DND-41 (cell line): Measurements from ENCODE around the gene RTRAF.

ENCODE experiments used
- ATAC-seq: fragments of 200-7000 bp; cut with Tn5 transposase; 3 replicates; pipeline ENCODE4 v1.9.1; 2021; ENCODE audit warnings: low read depth; ENCODE audit not compliant: insufficient read depth
- DNase-seq: peaks from one replicate; pipeline ENCODE4 v3.0.0-alpha.2; 2020
- H2AFZ ChIP-seq: 2 replicates; pipeline ENCODE4 v1.6.0; 2012; ENCODE audit warnings: low read depth, low read length
- H3K27ac ChIP-seq: 2 replicates; pipeline ENCODE4 v1.5.1; 2012; ENCODE audit warnings: low read length, inconsistent platforms
- H3K27me3 ChIP-seq: fragments of 200-600 bp; sonication (generic); 2 replicates; pipeline ENCODE4 v1.6.0; 2012; ENCODE audit warnings: low read length, mild to moderate bottlenecking, inconsistent platforms; ENCODE audit not compliant: insufficient read depth, poor library complexity
- H3K36me3 ChIP-seq: 2 replicates; pipeline ENCODE4 v1.5.1; 2012; ENCODE audit warnings: low read length, inconsistent platforms; ENCODE audit not compliant: insufficient read depth
- H3K4me1 ChIP-seq: 2 replicates; pipeline ENCODE4 v1.5.1; 2012; ENCODE audit warnings: mild to moderate bottlenecking, low read length; ENCODE audit not compliant: insufficient read depth
- H3K4me2 ChIP-seq: 2 replicates; pipeline ENCODE4 v1.6.0; 2012; ENCODE audit warnings: mild to moderate bottlenecking, moderate library complexity, low read length, inconsistent platforms; ENCODE audit not compliant: insufficient read depth
- H3K4me3 ChIP-seq, 2 experiments: fragments of 200-600 bp in 1 of 2; shearing (Covaris generic) in 1 of 2; 2 replicates each; pipeline ENCODE4 v1.5.1; 2012 to 2016; ENCODE audit warnings: inconsistent platforms in 2 of 2, low read length in 2 of 2, mild to moderate bottlenecking in 2 of 2, low read depth in 1 of 2, moderate library complexity in 1 of 2
- H3K79me2 ChIP-seq: 2 replicates; pipeline ENCODE4 v1.6.0; 2012; ENCODE audit warnings: low read length, inconsistent platforms; ENCODE audit not compliant: insufficient read depth
- H3K9ac ChIP-seq: 2 replicates; pipeline ENCODE4 v1.6.0; 2012; ENCODE audit warnings: low read depth, mild to moderate bottlenecking, inconsistent platforms, low read length, moderate library complexity
- H3K9me3 ChIP-seq: 2 replicates; pipeline ENCODE4 v1.5.1; 2012; ENCODE audit warnings: low read length, moderate library complexity, mild to moderate bottlenecking, inconsistent platforms; ENCODE audit not compliant: insufficient read depth, severe bottlenecking
- H4K20me1 ChIP-seq: 2 replicates; pipeline ENCODE4 v1.6.0; 2012; ENCODE audit warnings: low read length; ENCODE audit not compliant: insufficient read depth
- EZH2 ChIP-seq: IDR thresholded peaks from 3 replicates; pipeline ENCODE4 v1.6.1; 2012; ENCODE audit warnings: borderline replicate concordance, low read depth, mild to moderate bottlenecking, moderate library complexity, low read length, inconsistent platforms; ENCODE audit not compliant: severe bottlenecking
- TF ChIP-seq, protein P1 (sequence below): IDR thresholded peaks from 2 replicates; pipeline ENCODE4 v1.5.1; 2012; ENCODE audit warnings: borderline replicate concordance, low read length, moderate library complexity, mild to moderate bottlenecking; ENCODE audit not compliant: poor library complexity, severe bottlenecking; ENCODE audit errors: extremely low read depth

Gene RTRAF

DNA sequence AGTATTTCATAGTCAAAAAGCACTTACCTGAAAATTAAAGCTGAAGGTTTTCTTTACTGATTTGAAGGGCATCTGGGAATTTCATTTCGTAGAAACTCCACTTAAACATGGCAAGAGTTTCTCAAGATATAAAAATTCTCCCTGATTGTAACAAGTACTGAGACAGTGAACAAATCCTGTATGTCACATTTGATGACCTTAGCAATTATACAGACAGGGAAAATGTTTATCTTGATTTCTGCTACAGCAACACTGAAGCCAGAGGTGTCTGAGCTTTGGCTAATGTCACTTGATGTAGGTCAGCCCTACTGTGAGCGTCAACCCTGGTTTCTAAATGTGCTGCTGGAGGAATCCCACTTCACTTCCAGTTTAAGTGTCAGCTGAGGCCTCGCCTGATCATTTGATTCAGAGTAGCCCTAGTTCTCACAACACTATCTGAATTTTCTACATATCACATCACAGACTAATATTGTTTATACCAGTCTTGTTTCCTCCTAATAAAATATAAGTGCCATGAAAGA is 20.9 kb downstream of the RTRAF start:
- H3K4me2 ChIP-seq = no peak overlapping the region
- no peaks in the 10 kb centered on the region for H3K27me3 ChIP-seq
- H2AFZ ChIP-seq = no peak overlapping the region
- ATAC-seq (no peak), DNase-seq (no peak)
- TF ChIP-seq, protein P1, sequence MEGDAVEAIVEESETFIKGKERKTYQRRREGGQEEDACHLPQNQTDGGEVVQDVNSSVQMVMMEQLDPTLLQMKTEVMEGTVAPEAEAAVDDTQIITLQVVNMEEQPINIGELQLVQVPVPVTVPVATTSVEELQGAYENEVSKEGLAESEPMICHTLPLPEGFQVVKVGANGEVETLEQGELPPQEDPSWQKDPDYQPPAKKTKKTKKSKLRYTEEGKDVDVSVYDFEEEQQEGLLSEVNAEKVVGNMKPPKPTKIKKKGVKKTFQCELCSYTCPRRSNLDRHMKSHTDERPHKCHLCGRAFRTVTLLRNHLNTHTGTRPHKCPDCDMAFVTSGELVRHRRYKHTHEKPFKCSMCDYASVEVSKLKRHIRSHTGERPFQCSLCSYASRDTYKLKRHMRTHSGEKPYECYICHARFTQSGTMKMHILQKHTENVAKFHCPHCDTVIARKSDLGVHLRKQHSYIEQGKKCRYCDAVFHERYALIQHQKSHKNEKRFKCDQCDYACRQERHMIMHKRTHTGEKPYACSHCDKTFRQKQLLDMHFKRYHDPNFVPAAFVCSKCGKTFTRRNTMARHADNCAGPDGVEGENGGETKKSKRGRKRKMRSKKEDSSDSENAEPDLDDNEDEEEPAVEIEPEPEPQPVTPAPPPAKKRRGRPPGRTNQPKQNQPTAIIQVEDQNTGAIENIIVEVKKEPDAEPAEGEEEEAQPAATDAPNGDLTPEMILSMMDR = no peak
- no peak for TF ChIP-seq EZH2
- no peak overlapping the region for H3K9ac ChIP-seq
- peaks cover 17% of the 10 kb centered on the region for H3K4me1 ChIP-seq
- peaks cover 4% of the 10 kb centered on the region; the same call in 1 of the 2 replicates for H3K79me2 ChIP-seq
- H3K9me3 ChIP-seq = no peaks in the 10 kb centered on the region
- peaks cover 4% of the 10 kb centered on the region; the same call in 1 of the 2 replicates for H4K20me1 ChIP-seq
- H3K27ac ChIP-seq = no peak overlapping the region
- peaks cover 72% of the 10 kb centered on the region for H3K36me3 ChIP-seq
- H3K4me3 ChIP-seq = no peak overlapping the region

DNA sequence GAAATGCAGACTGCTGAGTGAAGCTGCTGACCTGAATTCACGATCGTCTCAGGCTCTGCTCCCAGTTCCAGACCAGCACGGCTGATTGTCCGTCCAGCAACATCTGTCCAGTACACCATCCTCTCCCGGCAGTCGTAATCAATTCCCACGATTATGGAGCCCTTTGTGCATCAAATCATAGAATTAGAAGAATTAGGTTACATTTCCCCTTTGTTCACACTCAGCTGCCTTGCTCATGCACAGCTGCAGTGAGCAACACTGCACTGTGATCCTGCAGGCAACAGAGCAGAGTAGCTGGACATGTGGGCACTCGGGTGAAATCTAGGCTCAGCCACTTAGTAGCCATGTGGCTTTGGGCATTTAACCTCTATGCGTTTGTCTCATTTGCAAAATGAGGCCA is 22.2 kb downstream of the RTRAF start:
- Histone ChIP-seq H3K36me3 (peaks cover 63% of the 10 kb centered on the region), H3K4me3 (no peak overlapping the region), H3K9ac (no peak overlapping the region), H3K4me2 (no peak overlapping the region), H4K20me1 (peaks cover under 1% of the 10 kb centered on the region; the same call in 1 of the 2 replicates), H3K27ac (no peak overlapping the region), H3K27me3 (no peaks in the 10 kb centered on the region), H3K4me1 (peaks cover 26% of the 10 kb centered on the region), H3K79me2 (peaks cover 4% of the 10 kb centered on the region; the same call in 1 of the 2 replicates), H3K9me3 (no peaks in the 10 kb centered on the region), H2AFZ (no peak overlapping the region)
- TF ChIP-seq, protein P1 = no peak
- TF ChIP-seq EZH2 = no peak
- no peak for DNase-seq
- no peak for ATAC-seq

DNA sequence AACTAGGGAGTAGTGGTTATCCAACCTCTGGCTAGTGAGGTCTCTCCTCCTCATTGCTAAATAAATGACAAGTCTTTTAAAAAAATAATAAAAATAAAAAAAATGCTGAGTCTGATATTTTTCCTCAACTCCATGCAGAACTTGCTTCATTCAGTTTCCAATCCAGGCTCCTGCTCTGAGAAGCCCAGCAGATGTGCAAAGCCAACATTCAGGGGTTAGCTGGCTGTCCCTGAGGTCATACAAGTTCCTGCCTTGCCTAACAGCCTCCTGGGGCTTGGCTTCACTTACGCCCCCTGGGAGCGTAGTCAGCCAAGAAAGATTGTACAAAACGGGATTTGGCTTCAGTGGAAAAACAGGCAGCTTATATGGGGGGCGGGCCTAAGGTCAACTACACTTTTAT is 23.3 kb downstream of the RTRAF start:
- Histone ChIP-seq H4K20me1 (no peaks in the 10 kb centered on the region), H2AFZ (no peak overlapping the region), H3K4me2 (no peak overlapping the region), H3K27me3 (no peaks in the 10 kb centered on the region), H3K9me3 (no peaks in the 10 kb centered on the region), H3K9ac (no peak overlapping the region), H3K36me3 (peaks cover 52% of the 10 kb centered on the region), H3K79me2 (peaks cover 4% of the 10 kb centered on the region; the same call in 1 of the 2 replicates), H3K4me3 (no peak overlapping the region), H3K27ac (no peak overlapping the region), H3K4me1 (peaks cover 35% of the 10 kb centered on the region)
- DNase-seq (no peak), ATAC-seq (no peak)
- no peak for TF ChIP-seq EZH2
- TF ChIP-seq, protein P1 = no peak
